Nephron (organoid): Measurements from ENCODE around the gene ZNF462.
"Not testable (repeated sequence)": the region's sequence is repeated elsewhere in the genome, so short reads cannot be mapped to it uniquely, and the experiment has no call there.

Source experiments
- H3K27ac Mint-ChIP-seq, 3 experiments: 2 replicates each; pipeline ENCODE4 v1.8.0; 2020; ENCODE audit warnings: mixed read lengths in 3 of 3, mild to moderate bottlenecking in 2 of 3, moderate library complexity in 1 of 3
- H3K27me3 Mint-ChIP-seq: 2 replicates; pipeline ENCODE4 v1.8.0; 2021; ENCODE audit warnings: low read depth, mild to moderate bottlenecking, moderate library complexity, mixed read lengths
- H3K36me3 Mint-ChIP-seq: 2 replicates; pipeline ENCODE4 v1.8.0; 2020; ENCODE audit warnings: low read depth, mixed read lengths
- H3K4me1 Mint-ChIP-seq: 2 replicates; pipeline ENCODE4 v1.8.0; 2020; ENCODE audit warnings: mixed read lengths
- H3K4me3 Mint-ChIP-seq, 3 experiments: 2 replicates each; pipeline ENCODE4 v1.8.0; 2020; ENCODE audit warnings: mild to moderate bottlenecking in 3 of 3, mixed read lengths in 3 of 3, moderate library complexity in 2 of 3
- H3K9me3 Mint-ChIP-seq: 2 replicates; pipeline ENCODE4 v1.8.0; 2020; ENCODE audit warnings: mixed read lengths
- CTCF ChIP-seq, 3 experiments: fragments of 200-600 bp; sonication (generic); IDR thresholded peaks; one replicate each; pipeline ENCODE4 v1.5.0; 2021; ENCODE audit warnings: antibody characterized with exemption in 3 of 3; ENCODE audit not compliant: unreplicated experiment in 3 of 3

The ZNF462 gene

GRCh38 chr9:106846307-106846706 lies 16.7 kb upstream of the ZNF462 start:
- TF ChIP-seq CTCF (IDR thresholded peaks at IDR 0.05; ENCODE audit: unreplicated experiment in 3 of 3), result no peak
- Mint-ChIP-seq H3K36me3 (no peaks in the 10 kb centered on the region), H3K9me3 (no peaks in the 10 kb centered on the region), H3K27me3 (no peaks in the 10 kb centered on the region), H3K4me1 (no peaks in the 10 kb centered on the region), H3K27ac (no peak overlapping the region), H3K4me3 (no peak overlapping the region)

GRCh38 chr9:106846857-106847256 lies 16.1 kb upstream of the ZNF462 start:
- no peak overlapping the region for H3K4me3 Mint-ChIP-seq
- H3K27ac Mint-ChIP-seq, result no peak overlapping the region
- no peak for TF ChIP-seq CTCF (IDR thresholded peaks at IDR 0.05; ENCODE audit: unreplicated experiment in 3 of 3)
- H3K27me3 Mint-ChIP-seq, result no peaks in the 10 kb centered on the region
- no peaks in the 10 kb centered on the region for H3K36me3 Mint-ChIP-seq
- H3K9me3 Mint-ChIP-seq, result no peaks in the 10 kb centered on the region
- H3K4me1 Mint-ChIP-seq, result no peaks in the 10 kb centered on the region

GRCh38 chr9:106851640-106852039 lies 11.3 kb upstream of the ZNF462 start:
- not testable (repeated sequence) for H3K27me3 Mint-ChIP-seq, H3K9me3 Mint-ChIP-seq, H3K27ac Mint-ChIP-seq, H3K4me3 Mint-ChIP-seq, H3K36me3 Mint-ChIP-seq, H3K4me1 Mint-ChIP-seq

DNA sequence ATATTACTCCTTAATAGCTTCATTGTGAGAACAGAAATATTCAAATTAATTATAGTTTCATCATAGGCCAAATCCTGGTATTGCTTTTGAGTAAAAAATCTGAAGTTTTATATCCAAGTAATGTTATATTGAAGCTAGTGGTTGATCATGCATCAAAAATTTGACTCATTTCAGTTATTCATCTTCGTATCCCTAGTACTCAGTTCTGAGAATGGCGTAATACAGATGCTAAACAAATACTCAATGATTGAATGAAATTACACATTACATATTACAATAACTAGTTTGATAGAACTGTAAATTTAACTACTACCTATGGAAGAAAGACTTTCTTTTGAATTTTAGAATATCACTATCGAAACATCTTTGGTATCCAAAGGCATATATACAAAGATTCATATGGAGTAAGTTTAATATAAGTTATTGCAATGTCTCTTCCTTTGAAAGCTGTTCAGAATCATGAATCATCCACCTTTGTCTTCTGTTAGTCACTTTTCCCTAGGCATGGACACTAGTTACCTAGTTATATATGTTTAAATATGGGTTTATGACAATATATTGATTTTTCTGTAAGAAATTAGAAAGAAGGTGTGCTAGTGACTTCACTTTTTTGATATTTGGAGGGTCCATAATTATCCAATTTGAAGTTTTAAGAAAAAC lies 5.0 kb upstream of the ZNF462 start:
- Mint-ChIP-seq H3K36me3 (no peaks in the 10 kb centered on the region), H3K27me3 (peaks cover 23% of the 10 kb centered on the region), H3K9me3 (no peaks in the 10 kb centered on the region), H3K27ac (no peak overlapping the region), H3K4me3 (peak overlapping the region in 2 of 3 experiments; percentile 29 to 63), H3K4me1 (peaks cover 5% of the 10 kb centered on the region)
- no peak for TF ChIP-seq CTCF (IDR thresholded peaks at IDR 0.05; ENCODE audit: unreplicated experiment in 3 of 3)

- TF ChIP-seq CTCF (IDR thresholded peaks at IDR 0.05; ENCODE audit: unreplicated experiment in 3 of 3), result no peak
- H3K27ac Mint-ChIP-seq, result peak overlapping the region; percentile 93 to 99 (median 98)
- peaks cover 11% of the 10 kb centered on the region for H3K4me1 Mint-ChIP-seq
- H3K9me3 Mint-ChIP-seq, result no peaks in the 10 kb centered on the region
- peaks cover 23% of the 10 kb centered on the region for H3K27me3 Mint-ChIP-seq
- H3K36me3 Mint-ChIP-seq, result no peaks in the 10 kb centered on the region
- peak overlapping the region; percentile 93 to 95 (median 94) for H3K4me3 Mint-ChIP-seq
Measured at GRCh38 chr9:106859957-106860720, 2.8 kb upstream of the ZNF462 start.

DNA sequence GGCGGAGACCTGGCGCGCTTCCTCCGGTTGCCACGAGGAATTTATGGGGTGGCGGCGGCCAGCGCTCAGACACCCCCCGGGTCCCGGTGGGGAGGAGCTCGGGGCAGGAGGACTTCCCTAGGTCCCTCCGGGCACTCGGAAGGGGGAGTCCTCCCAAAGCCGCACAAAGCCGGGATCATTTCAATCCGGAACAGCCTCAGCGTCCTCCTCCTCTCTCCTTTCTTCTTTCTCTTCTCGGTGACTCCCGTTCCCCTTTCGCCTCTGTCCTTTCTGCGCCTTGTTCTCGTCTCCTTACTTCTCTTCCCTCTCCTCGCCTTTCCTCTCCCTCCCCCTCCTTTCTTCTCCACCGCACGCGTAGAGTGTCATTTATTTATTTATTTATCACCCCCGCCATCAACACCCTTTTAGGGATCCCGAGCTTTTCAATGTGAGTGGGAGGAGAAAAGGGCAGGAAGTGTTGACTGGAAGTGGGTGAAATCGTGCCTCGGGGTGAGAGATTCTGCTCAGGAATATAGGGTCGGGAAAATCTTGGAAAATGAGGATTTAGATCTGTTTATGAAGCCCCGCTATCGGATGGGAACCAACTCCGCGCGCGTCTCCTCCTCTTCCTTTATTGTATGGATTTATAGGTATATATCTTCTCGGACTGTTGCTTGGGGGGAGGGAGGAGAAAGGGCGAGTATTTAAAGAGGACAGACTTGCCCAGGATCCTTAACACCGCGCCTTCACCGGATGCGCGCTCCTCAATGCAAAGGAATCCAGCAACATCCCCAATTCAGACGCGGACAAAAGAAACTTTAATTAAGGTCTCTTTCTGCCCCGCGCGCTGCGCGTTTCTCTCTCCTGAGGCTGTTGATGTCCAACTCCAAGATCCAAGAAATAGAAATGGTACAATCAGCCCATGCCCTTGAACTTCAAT lies 2.0 kb upstream of the ZNF462 start:
- Mint-ChIP-seq H3K9me3 (no peaks in the 10 kb centered on the region), H3K4me1 (peaks cover 19% of the 10 kb centered on the region), H3K36me3 (peaks cover 5% of the 10 kb centered on the region), H3K4me3 (peak overlapping the region; percentile 93 to 95 (median 94)), H3K27me3 (peaks cover 23% of the 10 kb centered on the region), H3K27ac (peak overlapping the region; percentile 93 to 99 (median 98))
- TF ChIP-seq CTCF (IDR thresholded peaks at IDR 0.05; ENCODE audit: unreplicated experiment in 3 of 3), result no peak
